NCI-H69 (cell line): ENCODE data around the gene PHAX.
"Not testable (repeated sequence)": the region's sequence is repeated elsewhere in the genome, so short reads cannot be mapped to it uniquely, and the experiment has no call there.

Source experiments
- DNase-seq: peaks from one replicate; lab custom pipeline; 2025; lab: John Stamatoyannopoulos, UW

PHAX gene, protein sequence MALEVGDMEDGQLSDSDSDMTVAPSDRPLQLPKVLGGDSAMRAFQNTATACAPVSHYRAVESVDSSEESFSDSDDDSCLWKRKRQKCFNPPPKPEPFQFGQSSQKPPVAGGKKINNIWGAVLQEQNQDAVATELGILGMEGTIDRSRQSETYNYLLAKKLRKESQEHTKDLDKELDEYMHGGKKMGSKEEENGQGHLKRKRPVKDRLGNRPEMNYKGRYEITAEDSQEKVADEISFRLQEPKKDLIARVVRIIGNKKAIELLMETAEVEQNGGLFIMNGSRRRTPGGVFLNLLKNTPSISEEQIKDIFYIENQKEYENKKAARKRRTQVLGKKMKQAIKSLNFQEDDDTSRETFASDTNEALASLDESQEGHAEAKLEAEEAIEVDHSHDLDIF

DNA sequence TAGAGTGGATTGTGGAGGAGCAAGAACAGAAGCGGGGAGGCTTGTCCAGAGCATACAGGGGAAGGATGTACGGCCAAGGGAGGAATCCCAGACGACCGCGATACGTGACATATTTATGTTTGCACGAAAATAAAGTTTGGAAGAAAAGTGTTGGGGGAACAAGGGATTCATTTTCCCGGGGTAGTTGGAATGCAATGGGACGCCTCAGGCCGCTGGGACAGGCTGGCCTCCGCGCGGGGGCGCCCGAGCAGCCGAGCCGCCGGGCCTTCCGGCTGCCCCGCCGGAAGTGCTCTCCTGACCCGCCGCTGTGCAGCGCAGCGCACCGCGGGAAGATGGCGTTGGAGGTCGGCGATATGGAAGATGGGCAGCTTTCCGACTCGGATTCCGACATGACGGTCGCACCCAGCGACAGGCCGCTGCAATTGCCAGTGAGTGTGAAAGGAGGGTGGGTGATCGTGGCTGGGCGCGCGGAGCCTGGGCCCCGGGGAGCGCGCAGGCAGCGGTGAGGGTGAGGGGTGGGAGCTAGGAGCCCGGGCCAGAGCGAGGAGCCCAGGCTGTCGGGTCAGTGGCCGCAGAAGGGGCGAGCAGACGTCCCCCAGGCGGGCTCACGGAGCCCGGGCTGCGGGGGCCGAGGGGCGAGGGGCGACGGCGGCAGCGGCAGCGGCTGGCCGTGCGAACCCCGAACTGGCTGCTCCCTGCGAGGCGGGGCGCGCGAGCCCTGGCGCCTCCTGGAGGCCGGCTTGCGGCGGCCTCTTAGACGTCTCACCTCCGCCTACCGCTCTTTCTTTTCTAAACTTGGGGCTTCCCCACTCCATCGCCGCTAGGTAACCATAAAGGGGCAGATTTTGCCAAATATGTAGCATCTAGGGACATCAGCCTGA, at the start of gene PHAX:
Gene PHAX (plus strand): TSS at position 317 of the 881 bp plus-strand sequence. CDS start 16 bp downstream, at position 333.
- peak; percentile 92 for DNase-seq

DNA sequence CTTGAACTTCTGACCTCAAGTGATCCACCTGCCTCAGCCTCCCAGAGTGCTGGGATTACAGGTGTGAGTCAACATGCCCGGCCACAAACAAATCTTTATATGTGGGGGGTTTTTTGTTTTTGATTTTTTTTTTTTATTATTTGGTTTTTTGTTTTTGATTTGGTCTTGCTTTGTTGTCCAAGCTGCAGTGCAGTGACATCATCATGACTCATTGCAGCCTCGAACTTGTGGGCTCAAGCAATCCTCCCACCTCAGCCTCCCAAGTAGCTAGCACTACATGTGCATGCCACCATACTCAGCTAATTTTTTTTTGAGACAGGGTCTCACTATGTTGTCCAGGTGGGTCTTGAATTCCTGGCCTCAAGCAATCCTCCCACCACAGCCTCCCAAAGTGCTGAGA, 48.1 kb upstream of the PHAX start:
- no peak for DNase-seq

DNA sequence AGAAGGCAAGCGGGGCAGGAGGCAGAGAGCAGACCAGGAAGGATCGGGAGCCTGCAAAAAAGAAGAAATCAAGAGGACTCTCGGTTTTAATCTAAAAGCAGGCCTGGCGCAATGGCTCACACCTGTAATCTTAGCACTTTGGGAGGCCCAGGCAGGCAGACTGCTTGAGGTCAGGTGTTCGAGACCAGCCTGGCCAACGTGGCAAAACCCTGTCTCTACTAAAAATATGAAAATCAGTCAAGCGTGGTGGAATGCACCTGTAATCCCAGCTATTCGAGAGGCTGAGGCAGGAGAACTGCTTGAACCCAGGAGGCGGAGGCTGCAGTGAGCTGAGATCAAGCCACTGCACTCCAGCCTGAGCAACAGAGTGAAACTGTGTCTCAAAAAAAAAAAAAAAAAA, 45.6 kb upstream of the PHAX start:
- not testable (repeated sequence) for DNase-seq

DNA sequence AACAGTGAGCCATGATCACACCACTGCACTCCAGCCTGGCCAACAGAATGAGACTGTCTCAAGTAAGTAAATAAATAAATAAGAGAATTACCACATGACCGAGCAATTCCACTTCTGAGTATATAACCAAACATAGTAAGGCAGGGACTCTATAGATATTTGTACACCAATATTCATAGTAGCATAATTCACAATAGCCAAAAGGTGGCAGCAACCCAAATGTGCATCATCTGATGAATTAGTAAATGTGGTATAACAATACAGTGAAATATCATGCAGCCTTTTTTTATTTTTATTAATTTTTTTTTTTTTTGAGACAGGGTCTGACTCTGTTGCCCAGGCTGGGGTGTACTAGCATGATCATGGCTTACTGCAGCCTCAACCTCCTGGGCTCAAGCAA, 38.8 kb upstream of the PHAX start:
- DNase-seq, result no peak

DNA sequence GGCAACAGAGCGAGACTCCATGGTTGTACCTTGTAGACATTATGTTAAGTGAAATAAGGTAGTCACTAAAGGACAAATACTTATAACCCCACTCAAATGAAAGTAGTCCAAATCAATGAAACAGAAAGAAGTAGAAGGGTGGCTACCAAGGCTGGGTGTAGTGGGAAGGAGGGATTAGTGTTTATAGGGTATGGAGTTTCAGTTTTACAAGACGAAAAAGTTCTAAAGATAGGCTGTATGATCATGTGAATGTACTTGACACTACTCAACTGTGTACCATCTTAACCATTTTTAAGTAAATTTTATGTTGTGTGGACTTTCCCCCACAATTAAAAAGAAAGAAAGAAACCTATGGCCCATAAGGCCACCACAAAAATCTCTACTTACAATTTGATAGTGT, 37.9 kb upstream of the PHAX start:
- no peak for DNase-seq

DNA sequence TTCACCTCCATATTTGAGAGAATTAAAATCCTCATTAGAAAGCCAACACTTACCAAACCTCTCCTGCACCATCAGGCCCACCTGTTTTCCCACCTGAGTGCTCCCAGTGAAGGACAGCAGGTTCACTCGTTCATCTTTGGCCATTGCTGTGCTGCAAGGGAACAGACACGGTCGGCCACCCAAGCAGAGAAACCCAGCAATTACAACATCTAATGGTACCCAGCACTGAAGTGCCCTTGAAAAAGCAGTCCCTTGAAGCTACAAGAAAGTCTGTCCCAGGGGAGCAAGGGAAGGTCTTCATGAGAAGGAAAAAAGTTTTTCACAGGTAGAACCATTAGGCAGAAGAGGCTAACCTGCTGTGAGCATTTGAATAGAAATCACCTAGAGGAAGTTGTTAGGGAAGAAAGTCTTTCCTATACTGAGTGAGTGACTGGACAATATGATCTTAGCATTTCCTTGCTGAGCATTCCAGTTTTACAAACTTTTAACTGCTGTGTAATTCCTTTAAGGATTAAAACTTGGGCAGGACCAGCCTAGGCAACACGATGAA, 32.5 kb upstream of the PHAX start:
- no peak for DNase-seq

DNA sequence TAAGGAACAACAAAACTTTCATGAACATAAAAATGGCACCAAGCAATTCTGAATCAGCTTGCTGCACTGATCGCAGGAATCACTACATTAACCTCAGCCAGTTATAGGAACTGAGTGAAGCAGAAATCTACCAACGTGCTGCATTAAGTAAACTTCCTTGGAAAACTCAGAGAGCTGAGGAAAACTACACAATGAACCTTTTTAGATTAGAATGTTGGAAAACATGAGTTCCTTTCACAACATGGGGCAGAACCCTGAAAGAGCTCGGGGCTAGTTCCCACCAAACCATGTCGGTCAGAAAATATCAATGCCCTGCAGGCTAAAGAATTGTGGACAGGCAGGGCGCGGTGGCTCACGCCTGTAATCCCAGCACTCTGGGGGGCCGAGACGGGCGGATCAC, 25.1 kb upstream of the PHAX start:
- DNase-seq, result no peak

DNA sequence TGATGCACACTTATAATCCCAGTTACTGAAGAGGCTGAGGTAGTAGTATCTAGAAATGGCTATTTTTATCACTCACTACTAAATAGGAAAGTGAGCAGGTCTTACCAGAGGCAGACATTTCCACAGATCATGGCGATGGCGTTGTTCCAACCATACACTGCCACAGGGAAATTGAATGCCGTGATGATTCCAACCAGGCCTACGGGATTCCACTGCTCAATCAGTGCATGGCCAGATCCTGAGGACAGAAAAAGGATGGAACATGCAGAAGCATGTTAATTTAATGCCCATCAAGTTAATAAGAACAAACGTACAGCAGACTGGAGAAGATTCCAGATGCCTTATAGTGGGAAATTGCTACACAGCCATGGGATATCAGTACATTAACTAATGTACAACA, 23.8 kb upstream of the PHAX start:
- no peak for DNase-seq

DNA sequence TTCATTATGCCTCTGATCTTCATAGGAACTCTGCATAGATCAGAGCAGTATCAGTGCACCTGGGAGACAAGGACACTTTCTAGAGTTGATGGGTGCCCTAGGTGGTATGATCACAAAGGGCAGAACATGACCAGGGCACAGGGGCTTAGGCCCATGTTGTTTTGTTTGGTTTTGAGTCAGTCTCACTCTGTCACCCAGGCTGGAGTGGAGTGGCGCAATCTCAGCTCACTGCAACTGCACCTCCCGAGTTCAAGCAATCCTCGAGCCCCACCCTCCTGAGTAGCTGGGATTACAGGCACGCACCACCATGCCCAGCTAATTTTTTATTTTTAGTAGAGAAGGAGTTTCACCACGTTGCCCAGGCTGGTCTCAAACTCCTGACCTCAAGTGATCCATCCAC, 23.3 kb upstream of the PHAX start:
- DNase-seq, result no peak

DNA sequence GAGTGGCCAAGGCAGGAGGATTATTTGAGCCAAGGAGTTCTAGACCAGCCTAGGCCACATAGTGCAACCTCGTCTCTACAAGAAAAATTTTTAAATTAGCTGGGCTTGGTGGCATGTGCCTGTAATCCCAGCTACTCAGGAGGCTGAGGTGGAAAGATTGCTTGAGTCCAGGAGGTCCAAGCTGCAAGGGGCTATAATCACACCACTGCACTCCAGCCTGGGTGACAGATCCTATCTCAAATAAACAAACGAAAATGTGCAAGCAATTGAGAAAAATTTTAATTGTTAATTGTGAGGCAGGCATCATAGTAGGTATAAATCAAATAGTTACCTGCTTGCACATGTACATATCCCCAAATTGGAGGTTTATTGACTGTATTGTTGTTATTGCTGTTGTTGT, 21.0 kb upstream of the PHAX start:
- DNase-seq, result no peak

DNA sequence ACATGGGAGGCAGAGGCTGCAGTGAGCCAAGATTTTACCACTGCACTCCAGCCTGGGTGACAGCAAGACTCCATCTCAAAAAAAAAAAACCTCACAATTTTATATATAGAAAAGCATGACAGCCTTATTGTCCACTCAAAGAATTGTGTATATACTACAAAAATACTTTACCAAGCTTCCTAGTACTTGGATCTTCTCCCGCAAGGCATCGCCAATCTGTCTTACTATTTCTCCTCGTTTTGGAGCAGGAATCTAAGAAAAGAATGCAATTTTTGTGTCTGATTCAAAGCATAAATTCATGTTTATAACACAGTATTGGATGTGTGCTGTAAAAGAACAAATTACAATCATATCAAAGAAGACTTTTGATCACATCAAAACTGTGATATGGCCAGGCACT, 17.0 kb upstream of the PHAX start:
- DNase-seq, result no peak

DNA sequence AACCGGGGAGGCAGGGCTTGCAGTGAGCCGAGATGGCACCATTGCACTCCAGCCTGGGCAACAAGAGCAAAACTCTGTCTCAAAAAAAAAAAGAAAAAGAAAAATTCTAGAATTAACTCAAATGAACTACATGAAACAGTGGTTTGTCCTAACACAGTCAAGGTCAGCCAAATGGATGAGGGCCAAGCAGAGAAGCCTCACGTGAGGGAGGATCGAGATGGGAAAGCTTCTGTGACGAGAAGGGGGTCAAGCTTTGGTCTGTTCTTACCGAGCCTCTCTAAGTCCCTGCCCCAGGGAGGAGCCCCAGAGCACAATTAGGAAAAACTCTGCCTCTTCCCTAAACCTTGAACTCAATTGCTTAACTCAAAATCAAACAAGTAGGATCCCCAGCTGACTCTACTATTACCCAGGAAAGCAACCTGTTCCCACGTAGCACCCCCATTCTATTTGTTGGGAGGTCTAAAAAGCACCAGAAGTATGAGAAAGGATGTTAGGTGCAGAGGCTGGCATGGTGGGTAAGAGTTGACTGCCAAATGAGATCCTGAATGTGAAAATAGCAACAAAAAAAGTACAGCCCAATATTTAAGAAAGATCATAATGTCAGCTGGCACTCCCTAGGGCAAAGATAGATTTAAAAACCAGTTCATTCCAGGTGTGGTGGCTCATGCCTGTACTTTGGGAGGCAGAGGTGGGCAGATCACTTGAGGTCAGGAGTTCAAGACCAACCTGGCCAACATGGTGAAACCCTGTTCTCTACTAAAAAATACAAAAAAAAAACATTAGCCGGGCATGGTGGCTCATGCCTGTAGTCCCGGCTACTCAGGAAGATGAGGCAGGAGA, 13.0 kb upstream of the PHAX start:
- no peak for DNase-seq

DNA sequence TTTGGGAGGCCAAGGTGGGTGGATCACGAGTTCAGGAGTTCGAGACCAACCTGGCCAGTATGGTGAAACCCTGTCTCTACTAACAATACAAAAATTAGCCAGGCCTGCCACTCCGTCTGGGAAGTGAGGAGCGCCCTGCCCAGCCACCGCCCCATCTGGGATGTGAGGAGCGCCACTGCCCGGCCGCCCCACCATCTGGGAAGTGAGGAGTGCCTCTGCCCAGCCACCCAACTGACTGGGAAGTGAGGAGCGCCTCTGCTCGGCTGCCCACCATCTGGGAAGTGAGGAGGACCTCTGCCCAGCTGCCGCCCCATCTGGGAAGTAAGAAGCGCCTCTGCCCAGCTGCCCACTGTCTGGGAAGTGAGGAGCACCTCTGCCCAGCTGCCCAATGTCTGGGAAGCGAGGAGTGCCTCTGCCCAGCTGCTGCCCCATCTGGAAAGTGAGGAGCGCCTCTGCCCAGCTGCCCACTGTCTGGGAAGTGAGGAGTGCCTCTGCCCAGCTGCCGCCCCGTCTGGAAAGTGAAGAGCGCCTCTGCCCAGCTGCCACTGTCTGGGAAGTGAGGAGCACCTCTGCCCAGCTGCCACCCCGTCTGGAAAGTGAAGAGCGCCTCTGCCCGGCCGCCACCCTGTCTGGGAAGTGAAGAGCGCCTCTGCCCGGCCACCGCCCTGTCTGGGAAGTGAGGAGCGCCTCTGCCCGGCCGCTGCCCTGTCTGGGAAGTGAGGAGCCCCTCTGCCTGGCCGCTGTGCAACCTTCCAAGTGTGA, 11.0 kb upstream of the PHAX start:
- DNase-seq, result no peak

DNA sequence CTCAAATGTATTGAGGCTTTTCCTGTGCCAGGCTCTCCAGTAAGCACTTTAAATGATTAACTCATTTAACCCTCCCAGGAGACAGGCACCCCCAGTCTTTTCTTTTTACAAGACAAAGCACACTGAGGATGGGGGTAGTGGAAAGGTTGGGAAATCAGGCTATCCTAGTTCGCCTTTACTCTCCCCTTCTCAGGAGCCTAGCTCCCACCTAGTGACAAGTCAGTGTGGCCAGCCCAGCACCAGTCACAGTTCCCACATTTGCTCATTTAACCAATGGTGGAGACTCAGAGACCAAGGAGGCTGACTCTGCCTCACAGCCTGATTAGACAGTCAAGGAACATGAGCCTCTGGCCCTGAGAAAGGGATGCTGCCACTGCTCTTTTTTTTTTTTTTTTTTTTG, 9.2 kb upstream of the PHAX start:
- DNase-seq, result no peak

DNA sequence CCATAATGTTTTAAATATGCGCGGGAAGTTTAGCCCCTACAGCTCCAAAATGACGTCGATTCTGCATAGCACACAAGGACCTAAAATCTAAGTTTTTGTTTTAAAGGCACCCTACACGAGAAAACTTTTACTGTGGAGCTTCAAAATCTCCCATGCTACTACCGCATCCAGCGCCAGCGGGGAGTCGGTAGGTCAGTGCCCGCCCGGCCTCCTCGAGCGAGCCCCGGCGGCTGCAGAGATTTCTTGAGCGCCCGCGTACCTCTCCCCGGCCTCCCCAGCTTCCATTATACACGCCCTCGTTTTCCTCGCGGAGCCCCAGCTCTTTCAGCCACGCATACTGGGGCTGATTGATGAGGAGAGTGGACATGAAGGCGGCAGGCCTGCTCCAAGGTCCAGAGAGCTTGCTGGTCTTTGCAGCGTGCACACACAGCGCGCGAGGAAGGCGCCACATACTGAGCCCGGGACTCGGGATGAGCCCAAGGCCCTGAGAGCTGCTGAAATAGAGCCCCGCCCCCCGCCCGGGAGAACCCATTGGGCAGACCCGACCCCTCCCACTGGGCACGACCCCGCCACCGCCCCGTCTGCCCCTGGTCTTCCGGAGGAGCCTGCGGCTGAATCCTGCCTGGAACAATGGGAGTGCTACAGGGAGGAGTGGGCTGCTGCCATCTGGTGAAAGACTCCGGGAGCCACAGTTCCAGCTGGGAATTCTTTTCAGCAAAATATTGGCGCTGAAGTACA, 5.8 kb upstream of the PHAX start, which contains the start of gene ALDH7A1:
Gene ALDH7A1 (minus strand): TSS at position 472 of the 738 bp plus-strand sequence. CDS start 21 bp downstream, at position 451.
- DNase-seq, result peak; percentile 99

DNA sequence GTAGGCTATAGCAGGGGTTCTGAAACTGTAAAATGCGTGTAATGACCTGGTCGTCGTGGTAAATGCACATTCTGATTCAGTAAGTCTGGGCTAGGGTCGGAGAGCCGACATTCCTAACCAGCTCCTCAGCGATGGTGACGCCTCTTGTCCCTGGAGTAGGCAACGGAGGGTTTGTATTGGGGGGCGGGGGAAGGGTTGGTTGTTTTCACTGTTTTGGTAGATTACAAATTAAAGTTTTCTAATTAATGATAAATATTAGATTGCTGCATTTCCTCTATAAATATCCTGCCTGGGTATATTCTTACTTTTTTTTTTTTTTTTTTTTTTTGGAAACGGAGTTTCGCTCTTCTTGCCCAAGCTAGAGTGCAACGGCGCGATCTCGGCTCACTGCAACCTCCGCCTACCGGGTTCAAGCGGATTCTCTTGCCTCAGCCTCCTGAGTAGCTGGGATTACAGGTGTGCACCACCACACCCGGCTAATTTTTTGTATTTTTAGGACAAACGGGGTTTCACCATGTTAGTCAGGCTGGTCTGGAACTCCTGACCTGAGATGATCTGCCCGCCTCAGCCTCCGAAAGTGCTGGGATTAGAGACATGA, 5.2 kb upstream of the PHAX start:
- no peak for DNase-seq

DNA sequence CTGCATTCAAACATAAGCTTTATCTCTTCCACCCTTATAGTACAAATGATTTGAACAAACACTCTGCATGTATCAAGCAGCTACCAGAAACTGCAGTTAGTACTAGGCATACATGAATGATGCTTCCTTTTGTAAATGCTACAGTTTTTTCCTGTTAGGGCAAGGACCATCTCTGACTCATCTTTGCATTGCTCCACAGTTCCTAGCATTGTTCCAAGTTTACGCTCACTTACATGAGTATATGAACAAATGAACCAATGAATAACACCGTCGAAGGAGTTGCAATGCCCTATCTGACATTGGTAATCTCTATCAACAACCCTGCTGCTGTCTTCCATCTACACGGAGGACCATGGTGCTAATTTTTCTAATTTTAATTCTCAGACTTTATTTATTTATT, 3.6 kb upstream of the PHAX start:
- no peak for DNase-seq

DNA sequence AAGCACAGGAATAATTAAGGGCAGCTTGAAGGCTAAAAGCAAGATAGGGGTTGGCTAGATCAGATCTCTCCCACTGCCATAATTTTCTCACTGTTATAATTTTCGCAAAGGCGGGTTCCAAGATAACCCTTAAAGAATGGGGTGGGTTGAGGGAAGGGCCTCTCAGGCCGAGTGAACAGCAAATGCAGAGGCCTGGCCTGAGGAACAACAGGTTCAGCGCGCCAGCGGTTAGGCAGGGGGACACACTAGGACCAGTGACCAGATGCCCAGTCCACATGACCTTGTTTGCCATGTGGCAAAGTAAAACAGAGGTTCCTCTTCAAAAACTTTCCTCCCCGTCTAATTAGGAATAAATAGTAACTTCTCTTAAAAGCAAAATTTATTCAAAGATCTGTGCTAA, 1.2 kb upstream of the PHAX start:
- DNase-seq, result no peak

DNA sequence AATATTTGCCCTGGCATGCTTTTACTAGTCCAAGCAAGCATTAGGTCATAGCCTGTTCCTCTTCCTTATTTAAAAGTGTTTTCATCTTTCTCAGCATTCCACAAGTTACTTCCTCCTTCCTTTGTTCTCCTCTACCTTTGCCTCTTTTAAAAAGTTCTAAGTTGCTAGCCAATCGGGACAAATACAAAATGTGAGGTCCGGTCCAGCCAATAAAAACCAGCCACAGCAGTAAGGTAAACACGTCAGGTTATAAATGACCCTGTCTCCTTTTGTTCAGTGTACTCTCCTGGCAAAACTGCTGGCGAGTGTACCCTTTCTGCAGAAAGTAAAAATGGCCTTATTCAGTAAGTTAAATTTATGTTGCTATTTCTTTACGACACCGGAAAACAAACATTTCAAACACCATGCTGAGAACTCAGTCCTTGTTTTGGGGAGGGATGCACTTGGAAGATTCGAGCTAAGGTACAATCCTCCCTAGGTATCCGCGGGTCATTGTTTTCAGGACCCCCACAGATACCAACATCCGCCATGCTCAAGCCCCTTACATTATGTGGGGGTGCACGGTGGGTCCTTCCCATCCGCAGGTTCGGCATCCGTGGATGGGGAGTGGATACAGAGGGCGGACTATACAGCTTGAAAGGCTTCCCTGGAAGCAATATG, 646 bp upstream of the PHAX start:
- not testable (repeated sequence) for DNase-seq
